ENCODE measurements around the gene MLF2. TPM values are rescaled to one million over a fixed set of nuclear protein-coding genes. Genes with fewer than 3 reads are reported as not detected.

Gene MLF2
- total and polyA plus RNA-seq, 9 of the 15 experiments (the other 6 are each of a cell fraction or from before 2014, with no cell fraction given): 11.4 to 190 (median 139) TPM

- TF ChIP-seq ATF4 (CRISPR knock-in tag; IDR thresholded peaks at IDR 0.05) (no peak), ZNF830 (CRISPR knock-in tag; IDR thresholded peaks at IDR 0.05) (no peak), FOXA3 (CRISPR knock-in tag; conservative IDR thresholded peaks at IDR 0.05 in 1 of 2, IDR thresholded peaks at IDR 0.05 in 1 of 2) (no peak), ID3 (CRISPR knock-in tag; IDR thresholded peaks at IDR 0.05) (no peak), ID3 (tag; IDR thresholded peaks at IDR 0.05) (no peak), RNF2 (IDR thresholded peaks at IDR 0.05) (no peak), CCAR2 (IDR thresholded peaks at IDR 0.05; ENCODE audit: low read depth, low read length) (no peak), PTRF (tag; IDR thresholded peaks at IDR 0.05) (no peak), KLF1 (tag; IDR thresholded peaks at IDR 0.05) (no peak), THAP7 (CRISPR knock-in tag; IDR thresholded peaks at IDR 0.05) (no peak), ZNF76 (CRISPR knock-in tag; IDR thresholded peaks at IDR 0.05; ENCODE audit: borderline replicate concordance) (no peak), MEIS2 (IDR thresholded peaks at IDR 0.05; ENCODE audit: partially characterized antibody) (no peak), ELF1 (tag; IDR thresholded peaks at IDR 0.05) (no peak), ZNF282 (CRISPR knock-in tag; IDR thresholded peaks at IDR 0.05) (no peak), YBX1 (IDR thresholded peaks at IDR 0.05) (no peak), NR2F6 (CRISPR knock-in tag; IDR thresholded peaks at IDR 0.05) (no peak), IRF9 (tag; IDR thresholded peaks at IDR 0.05) (no peak), NFE2L1 (tag; IDR thresholded peaks at IDR 0.05; ENCODE audit: borderline replicate concordance, low read depth) (no peak), SIRT6 (IDR thresholded peaks at IDR 0.05; ENCODE audit: low read depth, low read length) (no peak), CAMTA2 (CRISPR knock-in tag; conservative IDR thresholded peaks at IDR 0.05) (no peak), U2AF1 (optimal IDR thresholded peaks at IDR 0.05; ENCODE audit: low read depth, low read length) (peak; percentile 59), GTF2F1 (IDR thresholded peaks at IDR 0.05; ENCODE audit: low read depth, low read length) (no peak), MEF2A (IDR thresholded peaks at IDR 0.05; ENCODE audit: control insufficient read depth, low read depth, low read length) (no peak), ZFP91 (CRISPR knock-in tag; IDR thresholded peaks at IDR 0.05) (no peak), ZNF57 (CRISPR knock-in tag; IDR thresholded peaks at IDR 0.05) (no peak), DMBX1 (CRISPR knock-in tag; IDR thresholded peaks at IDR 0.05; ENCODE audit: borderline replicate concordance) (no peak)
Measured at GRCh38 chr12:6752921-6753771, at the start of gene MLF2 (continued).

Measured in K562 (cell line).